GM12873 (cell line): ENCODE results near the gene INAFM1.

Experiments used
- TF ChIP-seq, protein P1 (sequence below): IDR thresholded peaks from 2 replicates; pipeline ENCODE4 v1.5.1; 2012; ENCODE audit warnings: low read depth, mild to moderate bottlenecking, moderate library complexity, low read length, control low read depth; ENCODE audit not compliant: insufficient read depth; ENCODE audit errors: missing control alignments

Gene INAFM1

DNA sequence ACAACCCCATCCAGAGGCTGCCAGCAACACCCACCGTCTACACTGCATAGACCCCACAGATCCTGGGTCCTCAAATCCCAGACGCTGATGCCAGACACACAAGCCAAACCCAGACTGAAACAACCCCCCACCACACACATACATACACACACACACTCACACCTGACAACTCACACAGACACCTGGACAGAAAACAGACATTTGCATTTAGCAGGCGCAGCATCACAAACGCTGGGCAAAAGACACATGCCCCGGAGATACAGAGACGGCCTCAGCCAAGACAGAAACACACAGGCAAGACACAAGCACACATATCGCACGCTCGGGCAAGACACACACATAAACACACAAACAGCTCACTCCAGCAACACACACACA, 45.0 kb upstream of the INAFM1 start:
- TF ChIP-seq, protein P1, sequence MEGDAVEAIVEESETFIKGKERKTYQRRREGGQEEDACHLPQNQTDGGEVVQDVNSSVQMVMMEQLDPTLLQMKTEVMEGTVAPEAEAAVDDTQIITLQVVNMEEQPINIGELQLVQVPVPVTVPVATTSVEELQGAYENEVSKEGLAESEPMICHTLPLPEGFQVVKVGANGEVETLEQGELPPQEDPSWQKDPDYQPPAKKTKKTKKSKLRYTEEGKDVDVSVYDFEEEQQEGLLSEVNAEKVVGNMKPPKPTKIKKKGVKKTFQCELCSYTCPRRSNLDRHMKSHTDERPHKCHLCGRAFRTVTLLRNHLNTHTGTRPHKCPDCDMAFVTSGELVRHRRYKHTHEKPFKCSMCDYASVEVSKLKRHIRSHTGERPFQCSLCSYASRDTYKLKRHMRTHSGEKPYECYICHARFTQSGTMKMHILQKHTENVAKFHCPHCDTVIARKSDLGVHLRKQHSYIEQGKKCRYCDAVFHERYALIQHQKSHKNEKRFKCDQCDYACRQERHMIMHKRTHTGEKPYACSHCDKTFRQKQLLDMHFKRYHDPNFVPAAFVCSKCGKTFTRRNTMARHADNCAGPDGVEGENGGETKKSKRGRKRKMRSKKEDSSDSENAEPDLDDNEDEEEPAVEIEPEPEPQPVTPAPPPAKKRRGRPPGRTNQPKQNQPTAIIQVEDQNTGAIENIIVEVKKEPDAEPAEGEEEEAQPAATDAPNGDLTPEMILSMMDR: no peak

DNA sequence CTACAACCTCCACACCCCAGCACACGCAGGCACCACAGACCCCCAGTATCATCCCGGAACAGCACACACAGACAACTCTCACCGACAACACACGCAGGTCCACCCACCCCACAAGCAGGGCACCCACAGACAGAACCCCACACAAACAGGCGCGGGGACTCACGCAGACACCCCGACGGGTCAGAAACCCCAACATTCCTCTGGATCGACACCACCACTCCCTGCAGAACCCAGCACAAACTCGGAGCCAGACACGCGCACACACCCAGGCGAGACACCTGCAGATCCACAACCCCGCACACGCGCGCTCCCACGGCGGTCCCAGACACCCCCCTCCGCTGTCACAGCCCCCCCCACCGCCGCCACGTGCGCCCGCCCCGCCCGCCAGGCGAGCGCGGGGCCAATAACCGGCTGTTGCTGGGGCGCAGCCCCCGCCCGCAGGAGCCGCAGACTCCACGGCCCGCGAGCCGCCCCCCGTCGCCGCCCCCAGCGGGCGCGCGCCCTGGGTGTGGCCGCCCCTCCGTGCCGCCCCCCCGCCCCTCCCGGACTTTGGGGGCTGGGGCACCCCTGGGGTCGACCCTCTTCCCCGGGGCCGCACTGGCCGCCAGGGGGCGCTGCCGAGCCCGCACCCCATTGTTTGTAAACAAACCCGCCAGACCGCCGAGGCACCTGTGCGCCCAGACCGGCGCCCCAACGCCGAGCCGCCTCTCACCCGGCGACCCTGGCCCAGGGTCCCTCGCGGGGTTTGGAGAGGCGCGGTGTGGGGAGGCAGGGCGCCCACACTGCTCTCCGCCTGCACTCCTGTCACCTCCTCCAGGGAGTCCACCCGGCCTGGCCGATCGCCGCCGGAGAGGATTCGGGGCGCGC, 44.4 kb upstream of the INAFM1 start:
- TF ChIP-seq, protein P1: peak; percentile 73

DNA sequence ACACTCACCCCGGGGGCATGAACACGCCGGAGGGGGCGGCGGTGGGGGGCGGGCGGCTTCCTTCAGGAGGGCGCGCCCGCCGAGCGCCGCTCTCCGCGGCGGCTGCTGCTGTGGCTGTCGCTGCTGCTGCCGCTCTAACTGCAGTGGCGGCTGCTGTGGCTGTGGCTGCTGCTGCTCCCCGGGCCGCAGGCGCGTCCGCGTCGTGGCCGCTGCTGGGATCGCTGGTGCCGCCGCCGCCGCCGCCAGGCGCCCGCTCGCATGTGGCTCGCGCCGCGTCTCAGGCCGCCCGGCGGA, 43.8 kb upstream of the INAFM1 start, which contains the start of gene BBC3:
TSS of gene BBC3 (minus strand) at position 279 of the 294 bp plus-strand sequence. CDS start 2,768 bp downstream, outside the sequence.
- TF ChIP-seq, protein P1: no peak

DNA sequence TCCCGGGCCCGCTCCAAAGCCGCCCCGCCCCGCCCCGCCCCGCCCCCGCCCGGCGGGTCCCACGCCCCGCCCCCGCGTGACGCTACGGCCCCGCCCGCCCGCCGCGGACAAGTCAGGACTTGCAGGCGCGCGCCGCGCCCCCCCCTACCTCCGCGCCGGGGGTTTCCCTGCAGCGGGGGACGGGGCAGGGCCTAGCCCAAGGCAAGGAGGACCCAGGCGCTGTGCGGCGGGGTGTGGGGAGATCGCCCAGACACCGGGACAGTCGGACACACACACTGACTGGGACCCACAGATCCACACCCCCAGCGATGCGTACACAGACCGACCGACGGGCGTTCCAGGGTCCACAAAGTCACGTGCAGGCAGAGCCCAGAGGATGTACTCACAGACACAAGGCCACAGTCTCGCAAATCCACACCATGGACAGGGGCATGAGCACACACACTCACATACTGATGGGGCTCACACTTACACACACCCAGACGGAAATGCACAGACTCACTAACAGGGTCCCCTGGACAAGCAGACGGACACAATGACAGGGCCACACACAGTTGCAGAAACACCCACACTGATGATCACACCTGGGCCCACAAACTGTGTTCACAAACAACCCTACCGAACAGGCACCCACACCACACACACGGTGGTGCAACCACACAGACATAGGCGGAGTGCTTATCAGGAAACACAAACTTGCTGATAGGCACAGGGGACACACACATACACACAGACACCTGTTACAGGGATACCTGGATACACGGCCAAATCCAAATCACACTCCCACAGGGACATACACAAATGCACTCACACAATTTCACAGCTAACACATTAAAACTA, 43.2 kb upstream of the INAFM1 start:
- TF ChIP-seq, protein P1: no peak

DNA sequence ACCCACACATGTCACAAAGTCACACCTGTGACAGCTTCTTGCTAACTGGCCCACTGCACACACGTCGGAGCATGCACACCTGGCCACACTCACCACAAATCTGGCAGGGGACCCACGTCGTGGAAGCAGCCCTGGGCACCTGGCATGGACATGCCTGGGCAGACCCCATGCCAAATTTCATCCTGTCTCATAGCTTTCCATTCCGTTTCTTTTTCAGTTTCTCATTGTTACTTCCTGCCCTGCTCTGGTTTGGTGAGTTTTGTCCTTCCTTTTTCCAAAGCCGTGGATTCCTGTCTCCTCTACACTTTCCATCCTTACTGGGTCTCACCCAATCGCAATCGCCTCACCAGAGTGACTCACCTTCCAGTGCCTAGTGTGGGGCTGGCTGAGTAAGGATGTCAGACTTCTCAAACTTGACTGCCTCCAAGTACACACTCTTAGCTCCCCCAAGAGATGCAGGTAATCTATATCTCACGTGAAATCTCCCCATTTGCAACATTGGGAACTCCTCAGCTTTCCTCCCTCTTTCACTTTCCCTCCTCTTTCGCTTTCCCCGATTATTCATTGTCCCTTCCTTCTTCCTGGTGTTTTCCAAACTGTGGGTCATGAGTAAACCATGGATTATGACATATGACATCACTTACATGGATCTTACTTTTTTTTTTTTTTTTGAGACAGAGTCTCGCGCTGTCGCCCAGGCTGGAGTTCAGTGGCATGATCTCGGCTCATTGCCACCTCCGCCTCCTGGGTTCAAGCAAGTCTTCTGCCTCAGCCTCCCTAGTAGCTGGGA, 42.1 kb upstream of the INAFM1 start:
- TF ChIP-seq, protein P1: no peak

DNA sequence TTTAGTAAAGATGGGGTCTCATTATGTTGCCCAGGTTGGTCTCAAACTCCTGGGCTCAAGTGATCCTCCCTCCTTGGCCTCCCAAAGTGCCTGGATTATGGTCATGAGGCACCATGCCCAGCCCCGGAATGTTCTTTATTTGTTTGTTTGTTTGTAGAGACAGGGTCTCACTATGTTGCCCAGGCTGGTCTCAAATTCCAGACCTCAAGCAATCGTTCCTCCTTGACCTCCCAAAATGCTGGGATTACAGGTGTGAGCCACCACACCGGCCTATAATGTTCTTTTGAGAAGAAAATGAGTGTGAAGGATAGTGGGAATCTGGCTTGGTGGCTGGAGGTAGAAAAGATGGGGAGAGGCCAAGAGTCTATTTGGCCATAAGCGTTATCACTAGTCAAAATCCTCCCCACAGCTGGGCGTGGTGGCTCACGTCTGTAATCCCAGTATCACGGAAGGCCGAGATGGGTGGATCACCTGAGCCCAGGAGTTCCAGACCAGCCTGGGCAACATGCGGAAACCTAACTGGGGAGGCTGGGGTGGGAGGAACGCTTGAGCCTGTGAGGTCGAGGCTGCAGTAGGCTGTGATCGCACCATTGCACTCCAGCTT, 38.5 kb upstream of the INAFM1 start:
- TF ChIP-seq, protein P1: no peak
